Fibroblast of mammary gland (primary cell): ENCODE data around the gene POC1B.

Experiments used
- DNase-seq: peaks from one replicate; pipeline ENCODE4 v3.0.0-alpha.2; 2010; ENCODE audit warnings: low read depth
- H3K4me3 ChIP-seq: 2 replicates; pipeline ENCODE4 v1.5.1; 2011; ENCODE audit warnings: low read depth, mild to moderate bottlenecking, low read length, moderate library complexity; ENCODE audit not compliant: control insufficient read depth
- CTCF ChIP-seq: conservative IDR thresholded peaks from 2 replicates; pipeline ENCODE4 v1.5.1; 2011; ENCODE audit warnings: low read depth, low read length, inconsistent platforms; ENCODE audit not compliant: control insufficient read depth, insufficient read depth

The POC1B gene

GRCh38 chr12:89411846-89412245, 114.0 kb downstream of the POC1B start:
- no peak for DNase-seq
- no peak overlapping the region for H3K4me3 ChIP-seq
- no peak for TF ChIP-seq CTCF

GRCh38 chr12:89411234-89411633, 114.6 kb downstream of the POC1B start:
- no peak overlapping the region for H3K4me3 ChIP-seq
- TF ChIP-seq CTCF: no peak
- DNase-seq: no peak

GRCh38 chr12:89405626-89406345, 120.1 kb downstream of the POC1B start:
- no peak overlapping the region for H3K4me3 ChIP-seq
- TF ChIP-seq CTCF: no peak
- DNase-seq: no peak

GRCh38 chr12:89401433-89402058, 124.3 kb downstream of the POC1B start:
- DNase-seq: no peak
- no peak for TF ChIP-seq CTCF
- no peak overlapping the region for H3K4me3 ChIP-seq

- no peak for TF ChIP-seq CTCF
- DNase-seq: no peak
- H3K4me3 ChIP-seq: no peak overlapping the region
Observed at GRCh38 chr12:89400415-89400814, 125.4 kb downstream of the POC1B start.

- DNase-seq: no peak
- TF ChIP-seq CTCF: no peak
- no peak overlapping the region for H3K4me3 ChIP-seq
Observed at GRCh38 chr12:89395712-89396111, 130.1 kb downstream of the POC1B start.
